ENCODE results near the gene FAM78A.

The FAM78A gene

GRCh38 chr9:131303381-131304321, 27.3 kb upstream of the FAM78A start:
- DNase-seq, result no peak
- TF ChIP-seq CTCF (IDR thresholded peaks at IDR 0.05; ENCODE audit: low read depth, low read length, missing control alignments), result no peak
- in situ Hi-C loops (cut with HindIII; ENCODE audit: low pct_ligation_motif_present, low sequenced_read_pairs), result no loop called here
- no peak overlapping the region for H3K27ac ChIP-seq
- no peak overlapping the region for H3K4me3 ChIP-seq (ENCODE audit: low read depth, low read length)
- no peaks in the 10 kb centered on the region for H3K36me3 ChIP-seq (replicated peaks)
- H3K27me3 ChIP-seq (replicated peaks), result no peaks in the 10 kb centered on the region

GRCh38 chr9:131302244-131303075, 26.1 kb upstream of the FAM78A start:
- in situ Hi-C loops (cut with HindIII; ENCODE audit: low pct_ligation_motif_present, low sequenced_read_pairs), result no loop called here
- TF ChIP-seq CTCF (IDR thresholded peaks at IDR 0.05; ENCODE audit: low read depth, low read length, missing control alignments), result no peak
- H3K4me3 ChIP-seq (ENCODE audit: low read depth, low read length), result no peak overlapping the region
- no peaks in the 10 kb centered on the region for H3K27me3 ChIP-seq (replicated peaks)
- no peaks in the 10 kb centered on the region for H3K36me3 ChIP-seq (replicated peaks)
- H3K27ac ChIP-seq, result no peak overlapping the region
- no peak for DNase-seq

- no peak overlapping the region for H3K27ac ChIP-seq
- no peak overlapping the region for H3K4me3 ChIP-seq (ENCODE audit: low read depth, low read length)
- no peaks in the 10 kb centered on the region for H3K36me3 ChIP-seq (replicated peaks)
- DNase-seq, result no peak
- in situ Hi-C loops (cut with HindIII; ENCODE audit: low pct_ligation_motif_present, low sequenced_read_pairs), result no loop called here
- TF ChIP-seq CTCF (IDR thresholded peaks at IDR 0.05; ENCODE audit: low read depth, low read length, missing control alignments), result no peak
- no peaks in the 10 kb centered on the region for H3K27me3 ChIP-seq (replicated peaks)
Measured at GRCh38 chr9:131300444-131300843, 24.1 kb upstream of the FAM78A start.

GRCh38 chr9:131299961-131300347, 23.6 kb upstream of the FAM78A start:
- H3K27ac ChIP-seq, result no peak overlapping the region
- no peaks in the 10 kb centered on the region for H3K36me3 ChIP-seq (replicated peaks)
- in situ Hi-C loops (cut with HindIII; ENCODE audit: low pct_ligation_motif_present, low sequenced_read_pairs), result no loop called here
- no peak for DNase-seq
- H3K27me3 ChIP-seq (replicated peaks), result no peaks in the 10 kb centered on the region
- no peak overlapping the region for H3K4me3 ChIP-seq (ENCODE audit: low read depth, low read length)
- no peak for TF ChIP-seq CTCF (IDR thresholded peaks at IDR 0.05; ENCODE audit: low read depth, low read length, missing control alignments)

GRCh38 chr9:131299346-131299960, 23.1 kb upstream of the FAM78A start:
- Histone ChIP-seq H3K27me3 (replicated peaks) (no peaks in the 10 kb centered on the region), H3K27ac (no peak overlapping the region), H3K4me3 (ENCODE audit: low read depth, low read length) (no peak overlapping the region), H3K36me3 (replicated peaks) (no peaks in the 10 kb centered on the region)
- no peak for TF ChIP-seq CTCF (IDR thresholded peaks at IDR 0.05; ENCODE audit: low read depth, low read length, missing control alignments)
- in situ Hi-C loops (cut with HindIII; ENCODE audit: low pct_ligation_motif_present, low sequenced_read_pairs), result no loop called here
- no peak for DNase-seq
